ENCODE data around the gene PLXNA2. TPM values are rescaled to one million over a fixed set of nuclear protein-coding genes. Genes with fewer than 3 reads are reported as not detected.

Gene PLXNA2
- total RNA-seq, 6 experiments from 2014 or later = 20.9 to 29.9 (median 28.1) TPM

DNA sequence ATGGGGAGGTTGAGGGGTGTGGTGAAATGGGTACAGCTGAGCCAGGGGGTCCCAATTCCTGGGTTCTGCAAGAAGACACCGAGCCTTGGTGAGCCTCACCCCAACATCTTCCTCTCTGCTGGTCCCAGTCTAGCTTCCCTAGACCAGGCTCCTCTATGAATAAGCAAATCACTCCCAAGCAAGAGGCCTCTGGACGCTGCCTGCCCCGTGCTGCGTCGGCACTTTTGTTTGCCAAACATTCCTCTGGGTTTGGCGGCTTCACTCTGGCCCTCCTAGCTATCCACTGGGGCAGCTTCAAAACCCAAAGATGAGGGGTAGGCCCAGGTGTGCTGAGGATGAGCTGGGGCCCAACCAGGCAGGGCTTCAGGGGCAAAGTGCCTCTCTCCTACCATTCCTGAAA is 196.2 kb downstream of the PLXNA2 start:
- no peak for DNase-seq
- no peak overlapping the region for H3K27ac Mint-ChIP-seq
- H3K4me1 Mint-ChIP-seq (ENCODE audit: low read depth) = peaks cover 14% of the 10 kb centered on the region
- TF ChIP-seq CTCF (IDR thresholded peaks at IDR 0.05) = no peak
- peaks cover 27% of the 10 kb centered on the region for H3K36me3 Mint-ChIP-seq (ENCODE audit: low read depth)
- no peak overlapping the region for H3K4me3 Mint-ChIP-seq
- H3K27me3 Mint-ChIP-seq (ENCODE audit: insufficient read depth) = no peaks in the 10 kb centered on the region
- no peaks in the 10 kb centered on the region for H3K9me3 Mint-ChIP-seq

- H3K27me3 Mint-ChIP-seq (ENCODE audit: insufficient read depth) = peaks cover 2% of the 10 kb centered on the region; the same call in 1 of the 2 replicates
These were observed 196.7 kb downstream of the PLXNA2 start for GRCh38 chr1:208047476-208047934.

DNA sequence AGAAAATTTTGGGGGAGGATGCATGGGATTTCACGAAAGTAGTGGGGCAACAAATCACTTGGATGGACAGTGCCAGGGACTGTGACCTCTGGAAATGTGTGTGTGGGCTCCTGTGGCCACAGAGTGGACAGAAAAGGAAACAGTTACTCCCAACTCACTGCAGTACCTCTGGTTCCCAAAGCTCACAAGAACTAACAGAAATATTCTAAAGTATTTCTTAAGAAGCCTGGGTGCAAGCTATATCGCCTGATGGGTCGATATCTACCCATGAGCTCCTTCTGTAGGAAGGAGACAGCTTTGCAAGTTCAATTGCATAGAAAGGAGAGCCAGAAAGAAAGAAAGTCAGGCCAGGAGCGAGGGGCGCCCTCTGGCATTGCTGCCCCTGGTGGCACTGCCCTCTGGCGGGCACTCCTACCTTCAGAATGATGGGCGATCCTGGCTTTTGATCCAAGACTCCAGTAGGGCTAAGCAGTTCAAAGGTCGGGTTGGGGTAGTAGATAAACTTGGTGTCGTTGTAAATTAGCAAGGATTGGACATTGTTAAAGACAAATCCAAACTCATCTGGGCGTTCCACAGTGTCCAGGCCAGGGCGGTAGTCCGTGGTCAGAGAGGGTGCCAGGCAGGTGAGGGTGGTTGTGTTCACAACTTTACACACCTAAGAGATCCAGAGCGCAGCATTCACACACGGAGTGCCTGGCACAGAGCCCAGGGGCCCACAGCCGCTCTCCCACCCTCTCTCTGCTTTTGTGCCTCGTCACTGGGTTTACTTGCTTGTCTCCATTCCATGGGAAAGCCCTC is 198.5 kb downstream of the PLXNA2 start:
- H3K27ac Mint-ChIP-seq = no peak overlapping the region; the same call in 1 of the 2 replicates
- H3K4me3 Mint-ChIP-seq = no peak overlapping the region
- peaks cover 2% of the 10 kb centered on the region; the same call in 1 of the 2 replicates for H3K27me3 Mint-ChIP-seq (ENCODE audit: insufficient read depth)
- H3K4me1 Mint-ChIP-seq (ENCODE audit: low read depth) = peaks cover 14% of the 10 kb centered on the region
- H3K36me3 Mint-ChIP-seq (ENCODE audit: low read depth) = peaks cover 22% of the 10 kb centered on the region; the same call in 1 of the 2 replicates
- no peak for DNase-seq
- H3K9me3 Mint-ChIP-seq = no peaks in the 10 kb centered on the region
- TF ChIP-seq CTCF (IDR thresholded peaks at IDR 0.05) = no peak

More at GRCh38 chr1:208047476-208047934, 196.7 kb downstream of the PLXNA2 start:
- DNase-seq = no peak
- Mint-ChIP-seq H3K36me3 (ENCODE audit: low read depth) (peaks cover 28% of the 10 kb centered on the region), H3K4me1 (ENCODE audit: low read depth) (peaks cover 14% of the 10 kb centered on the region), H3K4me3 (no peak overlapping the region), H3K9me3 (no peaks in the 10 kb centered on the region), H3K27ac (peak overlapping the region; percentile 44)
- no peak for TF ChIP-seq CTCF (IDR thresholded peaks at IDR 0.05)

DNA sequence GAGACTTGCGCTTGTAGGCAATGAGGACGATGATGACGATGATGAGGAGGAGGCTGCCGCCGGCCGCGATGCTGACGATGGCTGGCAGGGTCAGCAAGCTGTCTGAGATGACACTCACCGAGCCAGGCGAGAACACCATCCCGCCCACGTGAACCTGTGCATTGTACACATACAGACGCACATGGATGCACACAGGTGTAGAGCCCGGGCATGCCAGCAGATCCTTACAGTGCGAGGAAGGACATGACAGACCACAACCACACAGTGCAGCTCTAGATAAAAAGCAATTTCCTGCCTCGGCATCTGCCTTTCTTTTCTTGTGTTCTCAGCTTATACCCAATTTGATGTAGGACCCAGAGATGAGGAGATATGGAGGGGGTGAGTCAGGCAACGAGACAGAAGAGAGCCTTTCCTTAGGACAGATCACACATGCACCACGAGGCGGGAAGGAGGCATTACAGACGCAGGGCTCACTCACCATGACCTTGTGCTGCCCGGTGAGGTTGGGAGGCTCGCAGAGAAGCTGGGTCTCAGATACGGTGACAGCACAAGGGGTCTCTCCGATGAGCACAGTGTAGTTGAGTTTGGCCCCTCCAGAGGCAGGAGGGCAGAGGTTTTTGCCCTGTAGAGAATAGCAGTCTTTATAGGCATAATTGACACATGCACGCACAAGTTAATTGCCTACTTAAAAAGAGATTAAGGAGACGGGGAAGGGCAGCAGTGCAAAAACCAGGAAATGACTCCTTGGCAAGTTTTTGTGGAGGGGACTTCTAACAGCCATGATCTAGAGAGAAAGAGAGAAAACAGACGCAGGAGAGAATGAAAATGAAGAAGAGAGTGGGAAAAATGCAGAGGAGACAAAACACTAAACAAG is 199.4 kb downstream of the PLXNA2 start:
- Mint-ChIP-seq H3K4me3 (no peak overlapping the region), H3K4me1 (ENCODE audit: low read depth) (peaks cover 14% of the 10 kb centered on the region), H3K36me3 (ENCODE audit: low read depth) (peaks cover 22% of the 10 kb centered on the region; the same call in 1 of the 2 replicates), H3K27ac (no peak overlapping the region), H3K9me3 (no peaks in the 10 kb centered on the region), H3K27me3 (ENCODE audit: insufficient read depth) (peaks cover 2% of the 10 kb centered on the region; the same call in 1 of the 2 replicates)
- TF ChIP-seq CTCF (IDR thresholded peaks at IDR 0.05) = no peak
- DNase-seq = no peak

- Mint-ChIP-seq H3K36me3 (ENCODE audit: low read depth) (peaks cover 22% of the 10 kb centered on the region; the same call in 1 of the 2 replicates), H3K4me1 (ENCODE audit: low read depth) (peaks cover 14% of the 10 kb centered on the region), H3K27ac (no peak overlapping the region), H3K27me3 (ENCODE audit: insufficient read depth) (peaks cover 2% of the 10 kb centered on the region; the same call in 1 of the 2 replicates), H3K4me3 (no peak overlapping the region), H3K9me3 (no peaks in the 10 kb centered on the region)
- no peak for DNase-seq
- no peak for TF ChIP-seq CTCF (IDR thresholded peaks at IDR 0.05)
These were observed 200.4 kb downstream of the PLXNA2 start for GRCh38 chr1:208043691-208044181.
